GM12874 (cell line): ENCODE data around the gene SLC2A4RG.

Experiments
- TF ChIP-seq, protein P1 (sequence below): IDR thresholded peaks from 2 replicates; pipeline ENCODE4 v1.5.1; 2011; ENCODE audit warnings: low read depth, mild to moderate bottlenecking, control low read depth, low read length, moderate library complexity; ENCODE audit not compliant: insufficient read depth

The SLC2A4RG gene

DNA sequence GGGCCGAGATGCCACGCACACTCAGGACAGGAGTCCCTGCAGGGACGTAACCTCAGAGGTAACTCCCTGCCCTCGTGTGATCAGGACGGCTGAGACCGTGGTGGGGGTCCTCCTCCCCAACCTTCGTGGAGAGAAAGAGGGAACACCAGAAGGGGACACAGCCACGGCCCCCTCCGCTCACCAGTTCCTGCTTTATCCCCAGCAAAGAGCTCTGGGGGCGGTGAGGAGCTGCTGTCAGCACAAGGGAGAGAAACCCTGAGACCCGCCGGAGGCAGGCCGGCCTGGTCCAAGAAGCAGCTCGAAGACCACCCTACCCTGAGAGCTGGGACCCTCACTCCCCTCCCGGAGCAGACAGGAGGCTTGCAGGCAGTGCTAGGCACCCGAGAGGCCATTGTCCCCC, 44.4 kb downstream of the SLC2A4RG start:
- TF ChIP-seq, protein P1, sequence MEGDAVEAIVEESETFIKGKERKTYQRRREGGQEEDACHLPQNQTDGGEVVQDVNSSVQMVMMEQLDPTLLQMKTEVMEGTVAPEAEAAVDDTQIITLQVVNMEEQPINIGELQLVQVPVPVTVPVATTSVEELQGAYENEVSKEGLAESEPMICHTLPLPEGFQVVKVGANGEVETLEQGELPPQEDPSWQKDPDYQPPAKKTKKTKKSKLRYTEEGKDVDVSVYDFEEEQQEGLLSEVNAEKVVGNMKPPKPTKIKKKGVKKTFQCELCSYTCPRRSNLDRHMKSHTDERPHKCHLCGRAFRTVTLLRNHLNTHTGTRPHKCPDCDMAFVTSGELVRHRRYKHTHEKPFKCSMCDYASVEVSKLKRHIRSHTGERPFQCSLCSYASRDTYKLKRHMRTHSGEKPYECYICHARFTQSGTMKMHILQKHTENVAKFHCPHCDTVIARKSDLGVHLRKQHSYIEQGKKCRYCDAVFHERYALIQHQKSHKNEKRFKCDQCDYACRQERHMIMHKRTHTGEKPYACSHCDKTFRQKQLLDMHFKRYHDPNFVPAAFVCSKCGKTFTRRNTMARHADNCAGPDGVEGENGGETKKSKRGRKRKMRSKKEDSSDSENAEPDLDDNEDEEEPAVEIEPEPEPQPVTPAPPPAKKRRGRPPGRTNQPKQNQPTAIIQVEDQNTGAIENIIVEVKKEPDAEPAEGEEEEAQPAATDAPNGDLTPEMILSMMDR: no peak

DNA sequence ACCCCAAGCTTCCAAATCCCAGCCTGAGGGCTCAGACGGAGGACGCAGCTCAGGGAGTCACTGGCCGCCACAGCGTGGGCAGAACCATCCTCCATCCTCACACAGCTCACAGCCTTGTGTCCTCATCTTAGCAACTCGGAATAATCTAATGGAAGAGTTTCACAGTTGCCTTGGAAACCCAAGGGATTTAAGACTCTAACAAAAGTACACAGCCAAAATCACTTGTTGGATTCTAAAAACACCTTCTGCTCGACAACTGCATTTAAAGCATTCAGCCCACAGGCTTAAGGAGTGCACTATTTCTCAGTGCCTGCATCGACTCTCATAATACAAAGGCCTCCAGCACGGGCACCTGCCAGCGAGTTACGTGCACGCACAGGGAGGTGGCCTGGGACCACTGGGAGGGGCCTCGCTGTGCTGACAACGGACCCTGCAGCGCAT, 46.1 kb downstream of the SLC2A4RG start:
- TF ChIP-seq, protein P1: no peak

DNA sequence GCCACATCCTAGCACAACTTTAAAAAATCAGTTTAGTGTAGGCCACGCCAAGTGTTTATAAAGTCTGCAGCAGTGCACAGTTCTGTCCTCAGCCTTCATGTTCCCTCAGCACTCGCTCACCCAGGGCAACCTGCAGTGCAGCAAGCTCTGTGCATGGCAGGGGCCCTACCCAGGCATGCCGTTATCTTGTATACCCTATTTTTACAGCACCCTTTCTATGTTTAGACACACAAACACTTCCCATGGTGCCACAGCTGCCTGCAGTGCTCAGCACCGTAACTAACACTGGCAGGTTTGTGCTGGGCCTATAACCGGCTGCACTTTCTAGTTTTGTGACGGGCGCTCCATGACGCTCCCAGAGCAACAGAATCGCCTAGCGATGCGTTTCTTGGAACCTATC, 47.7 kb downstream of the SLC2A4RG start:
- TF ChIP-seq, protein P1: no peak

DNA sequence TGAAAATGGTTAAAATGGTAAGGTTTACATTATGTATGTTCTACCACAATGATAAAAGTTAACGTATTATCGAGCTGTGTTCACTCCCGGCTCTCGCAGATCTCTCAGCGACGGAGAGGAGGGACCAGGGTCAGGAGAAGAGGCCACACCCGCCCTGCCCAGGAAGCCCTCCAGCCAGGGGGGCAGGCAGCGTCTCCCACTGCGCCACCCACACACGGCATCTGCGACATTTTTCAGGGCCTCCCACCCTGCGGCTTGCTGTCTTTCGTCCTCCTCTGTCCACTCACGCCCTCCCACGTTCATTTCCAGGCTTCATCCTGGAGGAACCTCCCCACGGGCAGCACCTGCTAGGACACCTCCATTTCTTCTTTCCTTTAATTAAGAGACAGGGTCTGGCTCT, 48.2 kb downstream of the SLC2A4RG start:
- TF ChIP-seq, protein P1: no peak

DNA sequence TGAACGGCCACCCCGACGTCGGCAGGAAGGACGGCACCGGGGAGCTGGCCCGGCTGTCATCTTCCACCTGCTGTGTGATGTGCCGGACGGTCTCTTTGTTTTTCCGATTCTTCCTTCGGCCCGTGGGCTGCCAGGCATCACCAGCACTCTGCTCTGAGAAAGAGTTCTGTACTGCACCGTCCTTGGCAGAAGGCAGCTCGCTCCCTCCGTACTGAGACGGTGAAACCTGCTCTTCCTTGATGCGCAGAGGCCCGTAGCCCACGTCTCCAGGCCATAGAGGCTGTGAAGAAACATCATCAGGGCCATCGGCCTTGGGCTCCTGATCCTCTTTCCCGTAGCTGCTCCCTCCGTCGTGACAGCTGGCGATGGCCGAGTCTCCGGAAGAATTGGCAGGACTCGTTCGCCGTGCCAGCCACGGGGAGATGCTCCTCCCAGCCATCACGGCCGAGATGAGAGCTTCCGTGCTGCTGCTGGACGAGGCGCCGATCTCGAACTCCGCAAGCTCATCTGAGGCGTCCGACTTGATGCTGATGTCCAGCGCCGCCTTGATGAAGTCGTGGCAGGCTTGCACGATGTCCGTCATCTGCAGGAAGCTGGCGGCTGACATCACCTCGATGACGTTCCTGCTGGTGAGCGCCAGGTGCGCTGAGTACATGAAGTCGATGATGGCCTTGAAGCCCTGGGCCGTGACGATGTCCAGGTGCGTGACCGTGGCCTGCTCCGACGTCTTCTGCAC, 50.4 kb downstream of the SLC2A4RG start:
- TF ChIP-seq, protein P1: no peak

DNA sequence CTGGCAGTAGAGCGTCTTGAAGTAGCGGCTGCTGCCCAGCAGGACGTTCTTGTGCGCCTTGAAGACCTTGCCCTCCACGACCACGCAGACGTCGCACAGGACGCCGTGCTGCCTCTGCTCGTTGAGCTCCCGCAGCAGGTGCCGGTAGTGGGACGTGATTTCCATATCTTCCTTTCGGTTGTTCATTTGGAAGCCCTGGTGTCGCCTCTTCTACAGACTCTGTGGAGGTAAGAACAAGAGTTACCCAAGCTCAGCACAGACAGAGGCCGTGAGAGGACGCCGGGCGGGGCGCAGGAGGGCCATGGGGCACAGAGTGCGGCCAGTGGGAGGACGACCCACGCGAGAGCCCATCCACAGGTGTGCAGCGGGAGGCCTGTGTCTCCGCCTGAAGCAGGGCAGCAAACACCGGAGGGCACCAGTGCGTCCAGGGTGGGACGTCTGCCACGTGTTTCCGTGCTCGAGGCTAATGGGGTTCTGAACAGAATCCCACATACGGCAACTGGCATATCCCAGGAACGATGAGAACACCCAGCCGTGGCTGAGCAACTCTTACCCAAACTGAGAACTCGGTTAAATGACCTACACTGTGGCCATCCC, 51.1 kb downstream of the SLC2A4RG start:
- TF ChIP-seq, protein P1: no peak

DNA sequence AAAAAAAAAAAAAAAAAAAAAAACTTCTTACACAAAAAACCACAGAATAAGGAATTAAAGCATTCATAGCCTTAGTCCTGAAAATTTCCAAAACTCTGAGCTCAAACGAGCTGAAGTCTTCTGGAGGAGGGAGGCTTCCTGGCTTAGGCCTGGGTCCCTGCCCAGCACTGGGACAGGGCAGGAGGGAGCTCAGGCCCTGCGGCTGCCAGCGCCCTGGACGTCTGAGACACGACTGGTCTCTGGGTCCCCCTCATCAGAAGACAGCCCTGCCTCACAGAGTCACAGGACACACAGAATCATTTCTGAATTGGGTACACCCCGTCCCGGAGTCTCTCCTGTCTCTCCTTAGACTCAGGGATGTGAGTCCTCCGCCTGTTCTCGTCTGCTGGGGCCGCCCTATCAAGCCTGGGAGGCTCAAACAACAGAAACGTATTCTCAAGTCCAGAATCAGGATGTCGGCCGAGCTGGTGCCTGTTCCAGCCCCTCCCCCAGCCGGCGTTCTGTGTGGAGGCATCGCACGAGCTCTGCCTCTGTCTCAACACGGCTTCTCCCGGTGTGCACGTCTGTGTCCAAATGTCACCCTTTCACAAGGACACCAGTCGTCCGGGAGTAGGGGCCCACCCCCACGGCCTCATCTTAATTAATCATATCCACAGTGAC, 52.1 kb downstream of the SLC2A4RG start:
- TF ChIP-seq, protein P1: no peak
